ENCODE measurements around the gene ARVCF. TPM values are rescaled to one million over a fixed set of nuclear protein-coding genes. Genes with fewer than 3 reads are reported as not detected.

ARVCF gene
- total and polyA plus RNA-seq, 2 experiments from 2014 or later = 40.3 to 55.5 TPM

- no peaks in the 10 kb centered on the region for H3K4me1 ChIP-seq (ENCODE audit: low read depth)
- TF ChIP-seq, protein P1, sequence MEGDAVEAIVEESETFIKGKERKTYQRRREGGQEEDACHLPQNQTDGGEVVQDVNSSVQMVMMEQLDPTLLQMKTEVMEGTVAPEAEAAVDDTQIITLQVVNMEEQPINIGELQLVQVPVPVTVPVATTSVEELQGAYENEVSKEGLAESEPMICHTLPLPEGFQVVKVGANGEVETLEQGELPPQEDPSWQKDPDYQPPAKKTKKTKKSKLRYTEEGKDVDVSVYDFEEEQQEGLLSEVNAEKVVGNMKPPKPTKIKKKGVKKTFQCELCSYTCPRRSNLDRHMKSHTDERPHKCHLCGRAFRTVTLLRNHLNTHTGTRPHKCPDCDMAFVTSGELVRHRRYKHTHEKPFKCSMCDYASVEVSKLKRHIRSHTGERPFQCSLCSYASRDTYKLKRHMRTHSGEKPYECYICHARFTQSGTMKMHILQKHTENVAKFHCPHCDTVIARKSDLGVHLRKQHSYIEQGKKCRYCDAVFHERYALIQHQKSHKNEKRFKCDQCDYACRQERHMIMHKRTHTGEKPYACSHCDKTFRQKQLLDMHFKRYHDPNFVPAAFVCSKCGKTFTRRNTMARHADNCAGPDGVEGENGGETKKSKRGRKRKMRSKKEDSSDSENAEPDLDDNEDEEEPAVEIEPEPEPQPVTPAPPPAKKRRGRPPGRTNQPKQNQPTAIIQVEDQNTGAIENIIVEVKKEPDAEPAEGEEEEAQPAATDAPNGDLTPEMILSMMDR (IDR thresholded peaks at IDR 0.05; ENCODE audit: low read depth, low read length) = no peak
- no peak overlapping the region for H3K4me3 ChIP-seq
- no peaks in the 10 kb centered on the region for H3K27me3 ChIP-seq
- no peak overlapping the region for H3K27ac ChIP-seq
- no peaks in the 10 kb centered on the region for H3K36me3 ChIP-seq
- DNase-seq (ENCODE audit: low read depth in 1 of 2, low spot score in 1 of 2) = no peak
- no peaks in the 10 kb centered on the region for H3K9me3 ChIP-seq (ENCODE audit: low read depth)
Observed at GRCh38 chr22:19932367-19933206, 84.0 kb downstream of the ARVCF start.

- Histone ChIP-seq H3K4me3 (no peak overlapping the region), H3K27ac (no peak overlapping the region), H3K36me3 (no peaks in the 10 kb centered on the region), H3K9me3 (ENCODE audit: low read depth) (no peaks in the 10 kb centered on the region), H3K4me1 (ENCODE audit: low read depth) (no peaks in the 10 kb centered on the region), H3K27me3 (no peaks in the 10 kb centered on the region)
- TF ChIP-seq, protein P1 (IDR thresholded peaks at IDR 0.05; ENCODE audit: low read depth, low read length) = no peak
- DNase-seq (ENCODE audit: low read depth in 1 of 2, low spot score in 1 of 2) = no peak
Observed at GRCh38 chr22:19931514-19931913, 85.1 kb downstream of the ARVCF start.

- no peaks in the 10 kb centered on the region for H3K36me3 ChIP-seq
- no peaks in the 10 kb centered on the region for H3K9me3 ChIP-seq (ENCODE audit: low read depth)
- no peak overlapping the region for H3K4me3 ChIP-seq
- DNase-seq (ENCODE audit: low read depth in 1 of 2, low spot score in 1 of 2) = no peak
- H3K4me1 ChIP-seq (ENCODE audit: low read depth) = no peaks in the 10 kb centered on the region
- TF ChIP-seq, protein P1 (IDR thresholded peaks at IDR 0.05; ENCODE audit: low read depth, low read length) = no peak
- no peaks in the 10 kb centered on the region for H3K27me3 ChIP-seq
- no peak overlapping the region for H3K27ac ChIP-seq
Observed at GRCh38 chr22:19930551-19931486, 85.8 kb downstream of the ARVCF start.

DNA sequence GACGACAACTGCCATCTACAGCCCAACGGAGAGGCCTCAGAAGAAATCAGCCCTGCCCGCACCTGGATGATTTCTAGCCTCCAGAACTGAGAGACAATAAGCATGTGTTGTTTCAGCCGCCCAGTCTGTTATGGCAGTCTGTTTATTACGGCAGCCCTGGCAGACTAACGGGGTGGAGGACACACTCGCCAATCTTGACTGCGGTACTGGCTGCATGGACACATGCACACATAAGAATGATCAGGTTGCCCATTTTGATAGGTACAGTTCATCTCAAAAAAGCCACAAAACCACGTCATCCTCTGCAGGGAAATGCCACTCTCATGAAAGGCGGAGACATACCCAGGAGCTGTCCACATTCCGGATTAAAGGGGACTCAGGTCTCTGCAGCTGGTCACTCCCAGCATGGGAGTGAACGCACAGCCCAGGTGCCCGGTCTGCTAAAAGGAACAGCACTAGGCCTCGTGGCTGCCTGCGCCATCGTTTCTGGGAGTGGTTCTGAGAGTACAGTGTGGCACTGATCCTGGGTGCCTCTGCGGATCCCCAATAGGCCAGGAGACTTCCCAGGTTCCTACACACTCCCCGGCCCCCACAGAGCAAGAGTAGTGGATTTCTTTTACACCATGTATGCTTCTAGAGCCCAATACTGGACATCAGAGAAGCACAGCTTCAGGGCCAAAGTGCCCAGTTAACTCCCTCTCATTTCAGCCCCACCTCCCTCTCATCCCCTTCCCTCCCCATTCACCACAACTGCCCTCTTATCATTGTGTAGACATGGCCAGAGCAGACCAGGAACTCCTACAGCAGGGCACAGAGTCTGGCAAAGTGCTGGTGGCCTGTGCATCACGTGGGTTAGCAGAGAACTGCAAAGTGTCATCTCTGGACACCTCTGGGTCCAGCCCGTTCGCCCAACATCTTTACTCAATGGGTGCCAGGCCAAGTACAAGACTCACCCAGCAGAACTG, 86.8 kb downstream of the ARVCF start:
- H3K36me3 ChIP-seq = no peaks in the 10 kb centered on the region
- no peaks in the 10 kb centered on the region for H3K9me3 ChIP-seq (ENCODE audit: low read depth)
- H3K27me3 ChIP-seq = no peaks in the 10 kb centered on the region
- no peak overlapping the region for H3K27ac ChIP-seq
- TF ChIP-seq, protein P1 (IDR thresholded peaks at IDR 0.05; ENCODE audit: low read depth, low read length) = no peak
- DNase-seq (ENCODE audit: low read depth in 1 of 2, low spot score in 1 of 2) = no peak
- no peaks in the 10 kb centered on the region for H3K4me1 ChIP-seq (ENCODE audit: low read depth)
- H3K4me3 ChIP-seq = no peak overlapping the region

GRCh38 chr22:19928207-19928606, 88.4 kb downstream of the ARVCF start:
- no peaks in the 10 kb centered on the region for H3K36me3 ChIP-seq
- H3K4me1 ChIP-seq (ENCODE audit: low read depth) = no peaks in the 10 kb centered on the region
- no peak for DNase-seq (ENCODE audit: low read depth in 1 of 2, low spot score in 1 of 2)
- H3K27me3 ChIP-seq = no peaks in the 10 kb centered on the region
- no peak overlapping the region for H3K4me3 ChIP-seq
- TF ChIP-seq, protein P1 (IDR thresholded peaks at IDR 0.05; ENCODE audit: low read depth, low read length) = no peak
- no peak overlapping the region for H3K27ac ChIP-seq
- H3K9me3 ChIP-seq (ENCODE audit: low read depth) = no peaks in the 10 kb centered on the region
